GM23338 (cell line): ENCODE data around the gene VSX1. TPM values are rescaled to one million over a fixed set of nuclear protein-coding genes. Genes with fewer than 3 reads are reported as not detected.

Experiments used
- ATAC-seq: fragments of 200-7000 bp; cut with Tn5 transposase; 3 replicates; pipeline ENCODE4 v1.9.1; 2020
- DNase-seq: peaks from one replicate; pipeline ENCODE4 v3.0.0-alpha.2; 2015; ENCODE audit warnings: low spot score
- H2AFZ ChIP-seq: fragments of 200-600 bp; sonication (generic); 2 replicates; pipeline ENCODE4 v1.8.0; 2016; ENCODE audit warnings: antibody characterized with exemption, mild to moderate bottlenecking, moderate library complexity
- H3F3A ChIP-seq: fragments of 200-600 bp; sonication (generic); replicated peaks from 2 replicates; pipeline ENCODE4 v1.8.0; 2017; ENCODE audit warnings: antibody characterized with exemption, mixed run types, low read depth
- H3K27ac ChIP-seq: fragments of 200-600 bp; sonication (generic); 2 replicates; pipeline ENCODE4 v1.6.1; 2016; ENCODE audit warnings: low read depth
- H3K27me3 ChIP-seq: fragments of 200-600 bp; sonication (generic); 2 replicates; pipeline ENCODE4 v1.8.0; 2016; ENCODE audit warnings: mild to moderate bottlenecking, mixed run types, moderate library complexity; ENCODE audit not compliant: insufficient read depth
- H3K36me3 ChIP-seq: fragments of 200-600 bp; sonication (generic); 2 replicates; pipeline ENCODE4 v1.8.0; 2016; ENCODE audit warnings: mild to moderate bottlenecking; ENCODE audit not compliant: insufficient read depth
- H3K4me1 ChIP-seq: fragments of 200-600 bp; sonication (generic); 2 replicates; pipeline ENCODE4 v1.8.0; 2016; ENCODE audit warnings: mild to moderate bottlenecking, moderate library complexity; ENCODE audit not compliant: insufficient read depth
- H3K4me2 ChIP-seq: fragments of 200-600 bp; sonication (generic); 2 replicates; pipeline ENCODE4 v1.7.1; 2017; ENCODE audit warnings: mixed run types
- H3K4me3 ChIP-seq: fragments of 200-600 bp; sonication (generic); 2 replicates; pipeline ENCODE4 v1.6.1; 2016; ENCODE audit warnings: mixed run types
- H3K79me2 ChIP-seq: fragments of 200-600 bp; sonication (generic); replicated peaks from 2 replicates; pipeline ENCODE4 v1.8.0; 2017; ENCODE audit warnings: mild to moderate bottlenecking; ENCODE audit not compliant: insufficient read depth
- H3K9me2 ChIP-seq: fragments of 200-600 bp; sonication (generic); 2 replicates; pipeline ENCODE4 v1.8.0; 2017; ENCODE audit not compliant: insufficient read depth
- H4K20me1 ChIP-seq: fragments of 200-600 bp; sonication (generic); replicated peaks from 2 replicates; pipeline ENCODE4 v1.8.0; 2017; ENCODE audit warnings: mild to moderate bottlenecking; ENCODE audit not compliant: insufficient read depth
- H3K27ac Mint-ChIP-seq: 2 replicates; pipeline ENCODE4 v1.8.0; 2020; ENCODE audit warnings: inconsistent platforms, mild to moderate bottlenecking, moderate library complexity, mixed read lengths
- H3K27me3 Mint-ChIP-seq: 3 replicates; pipeline ENCODE4 v1.8.0; 2022; ENCODE audit warnings: low read depth, mild to moderate bottlenecking, moderate library complexity, mixed read lengths, inconsistent platforms; ENCODE audit not compliant: insufficient read depth, poor library complexity
- H3K36me3 Mint-ChIP-seq: 3 replicates; pipeline ENCODE4 v1.8.0; 2021; ENCODE audit warnings: low read depth, mild to moderate bottlenecking, inconsistent platforms, moderate library complexity, mixed read lengths
- H3K4me1 Mint-ChIP-seq: 3 replicates; pipeline ENCODE4 v1.8.0; 2020; ENCODE audit warnings: mild to moderate bottlenecking, inconsistent platforms, mixed read lengths
- H3K4me3 Mint-ChIP-seq: 3 replicates; pipeline ENCODE4 v1.8.0; 2021; ENCODE audit warnings: moderate library complexity, mild to moderate bottlenecking, inconsistent platforms, mixed read lengths
- H3K9me3 Mint-ChIP-seq: 3 replicates; pipeline ENCODE4 v1.8.0; 2020; ENCODE audit warnings: moderate library complexity, mild to moderate bottlenecking, inconsistent platforms, mixed read lengths
- CREB1 ChIP-seq: fragments of 250-450 bp; sonication (Bioruptor Pico); IDR thresholded peaks from 2 replicates; pipeline ENCODE4 v1.5.0; 2020; ENCODE audit warnings: low read depth, mild to moderate bottlenecking, moderate library complexity
- CTCF ChIP-seq, 2 experiments: fragments of 200-600 bp in 1 of 2; sonication (generic) in 1 of 2; conservative IDR thresholded peaks; 2 replicates each; pipeline versions ENCODE4 v1.5.1 to v1.6.1; 2016 to 2017; ENCODE audit warnings: antibody characterized with exemption in 2 of 2, low read depth in 2 of 2, mild to moderate bottlenecking in 2 of 2, moderate library complexity in 1 of 2
- ETS1 ChIP-seq: IDR thresholded peaks from 2 replicates; pipeline ENCODE4 v1.6.1; 2016; ENCODE audit warnings: antibody characterized with exemption
- EZH2 ChIP-seq: fragments of 200-600 bp; sonication (generic); IDR thresholded peaks from one replicate; pipeline ENCODE4 v1.8.0; 2017; ENCODE audit warnings: antibody characterized with exemption, mild to moderate bottlenecking, low read depth; ENCODE audit not compliant: unreplicated experiment
- EZH2phosphoT487 ChIP-seq: fragments of 200-600 bp; sonication (generic); IDR thresholded peaks from one replicate; pipeline ENCODE4 v1.8.1; 2018; ENCODE audit warnings: antibody characterized with exemption; ENCODE audit not compliant: unreplicated experiment
- JUNB ChIP-seq: IDR thresholded peaks from one replicate; pipeline ENCODE4 v1.6.1; 2016; ENCODE audit warnings: antibody characterized with exemption; ENCODE audit not compliant: unreplicated experiment
- NANOG ChIP-seq: IDR thresholded peaks from 2 replicates; pipeline ENCODE4 v1.6.1; 2016; ENCODE audit warnings: antibody characterized with exemption, borderline replicate concordance
- POLR2AphosphoS5 ChIP-seq: IDR thresholded peaks from 2 replicates; pipeline ENCODE4 v1.6.1; 2016; ENCODE audit warnings: antibody characterized with exemption, low read depth
- REST ChIP-seq: IDR thresholded peaks from one replicate; pipeline ENCODE4 v1.6.1; 2018; ENCODE audit warnings: antibody characterized with exemption; ENCODE audit not compliant: unreplicated experiment
- STAT1 ChIP-seq: IDR thresholded peaks from one replicate; pipeline ENCODE4 v1.6.1; 2016; ENCODE audit warnings: antibody characterized with exemption; ENCODE audit not compliant: unreplicated experiment
- ZNF114 ChIP-seq: fragments of 250-450 bp; sonication (Bioruptor Pico); IDR thresholded peaks from 2 replicates; pipeline ENCODE4 v1.5.0; 2020; ENCODE audit warnings: mild to moderate bottlenecking, moderate library complexity
- ZNF331 ChIP-seq: fragments of 250-450 bp; sonication (Bioruptor Pico); IDR thresholded peaks from 2 replicates; pipeline ENCODE4 v1.5.0; 2020; ENCODE audit warnings: low read depth, mild to moderate bottlenecking, moderate library complexity
- polyA plus RNA-seq: library from polyadenylated mRNA; unstranded; fragments of >200 nt; fragmentation: Nextera tagmentation; extraction: Ambion mirVana; gene quantifications from 2 replicates; pipeline ENCODE4 v1.2.1, GENCODE V29; 2016
- total RNA-seq: library from RNA; depleted of rRNA; stranded (reverse); fragments of >200 nt; shearing (Covaris generic); gene quantifications from 2 replicates; pipeline ENCODE4 v1.2.3, GENCODE V29; 2014

Gene VSX1
- total and polyA plus RNA-seq, 2 experiments from 2014 or later: 0.73 TPM; not detected in 1

- no peak for TF ChIP-seq EZH2
- no peak for TF ChIP-seq CREB1 (CRISPR knock-in tag)
- no peak for TF ChIP-seq ZNF114
- no peak for TF ChIP-seq JUNB
- no peak for TF ChIP-seq REST
- no peak for TF ChIP-seq CTCF (conservative IDR thresholded peaks at IDR 0.05; ENCODE audit: low read depth in 2 of 2)
- TF ChIP-seq POLR2AphosphoS5: no peak
Measured at GRCh38 chr20:25059866-25060465, 22.0 kb downstream of the VSX1 start (continued).

- Histone ChIP-seq H3K4me2 (peak overlapping the region; percentile 86), H3K79me2 (no peaks in the 10 kb centered on the region), H4K20me1 (no peaks in the 10 kb centered on the region), H2AFZ (peak overlapping the region; percentile 97), H3K27me3 (peaks cover 75% of the 10 kb centered on the region), H3K4me1 (peaks cover 4% of the 10 kb centered on the region; the same call in 1 of the 2 replicates), H3K4me3 (peak overlapping the region; percentile 69), H3F3A (no peaks in the 10 kb centered on the region), H3K27ac (no peak overlapping the region), H3K36me3 (no peaks in the 10 kb centered on the region), H3K9me2 (no peaks in the 10 kb centered on the region)
- ATAC-seq: peak; percentile 10
- H3K9me3 Mint-ChIP-seq: no peaks in the 10 kb centered on the region
- no peaks in the 10 kb centered on the region for H3K36me3 Mint-ChIP-seq
- H3K27ac Mint-ChIP-seq: no peak overlapping the region
- H3K4me1 Mint-ChIP-seq: peaks cover 2% of the 10 kb centered on the region; the same call in 2 of the 3 replicates
- peaks cover 63% of the 10 kb centered on the region for H3K27me3 Mint-ChIP-seq
- H3K4me3 Mint-ChIP-seq: peak overlapping the region; percentile 36; the same call in 1 of the 3 replicates
- DNase-seq: peak; percentile 23
- no peak for TF ChIP-seq NANOG
- TF ChIP-seq CTCF (conservative IDR thresholded peaks at IDR 0.05; ENCODE audit: low read depth in 2 of 2): no peak
- TF ChIP-seq JUNB: no peak
- TF ChIP-seq POLR2AphosphoS5: no peak
- TF ChIP-seq STAT1: no peak
- no peak for TF ChIP-seq EZH2phosphoT487
- TF ChIP-seq ZNF114: no peak
- TF ChIP-seq ZNF331: no peak
- no peak for TF ChIP-seq CREB1 (CRISPR knock-in tag)
- no peak for TF ChIP-seq REST
- no peak for TF ChIP-seq ETS1
- no peak for TF ChIP-seq EZH2
Measured at GRCh38 chr20:25058847-25059810, 22.8 kb downstream of the VSX1 start.
